ENCODE data around the gene PFN4.
"Not testable (repeated sequence)": the region's sequence is repeated elsewhere in the genome, so short reads cannot be mapped to it uniquely, and the experiment has no call there.

PFN4 gene

DNA sequence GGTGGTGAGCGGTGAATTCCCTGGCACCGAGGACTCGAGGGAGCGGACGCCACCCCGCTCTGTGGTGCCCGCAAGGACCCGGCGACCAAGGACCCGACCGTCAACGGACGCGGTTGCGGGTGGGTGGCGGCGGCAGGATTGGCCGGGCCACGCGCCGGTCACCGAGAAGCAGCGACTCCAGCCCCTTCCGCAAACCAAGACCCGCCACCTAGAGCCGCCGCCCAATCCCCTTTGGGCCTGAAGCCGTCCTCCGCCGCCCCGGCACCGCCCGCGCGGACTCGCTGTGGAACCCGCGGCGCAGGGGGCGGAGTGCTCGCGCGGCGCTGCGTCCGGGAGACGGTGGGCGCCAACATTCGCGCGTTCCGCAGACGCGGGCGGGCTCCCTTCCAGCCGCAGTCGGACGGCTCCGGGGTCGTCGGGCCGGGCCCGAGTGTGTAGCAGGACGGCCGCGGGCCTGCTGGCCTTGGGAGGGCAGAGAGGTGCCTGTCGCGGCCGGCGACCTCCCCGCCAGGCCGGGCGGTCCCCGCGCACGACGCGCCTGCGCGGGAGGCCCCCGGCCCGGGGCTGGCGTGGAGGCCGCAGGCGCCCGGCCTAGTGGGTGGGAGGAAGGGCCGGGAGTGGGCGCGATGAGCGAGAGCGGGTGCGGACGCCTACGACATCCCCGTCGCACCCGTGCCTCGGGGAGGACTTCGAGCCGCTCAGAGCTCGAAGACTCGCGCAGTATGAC is at the start of gene PFN4, which contains the start of gene FAM228B:
PFN4 (minus strand) TSS at position 140 of the 727 bp plus-strand sequence. CDS start 799 bp downstream, outside the sequence.
FAM228B (plus strand) TSS at position 275 of the 727 bp plus-strand sequence. CDS start 893 bp downstream, outside the sequence.
- peak; percentile 14 for DNase-seq (ENCODE audit: low read depth)

DNA sequence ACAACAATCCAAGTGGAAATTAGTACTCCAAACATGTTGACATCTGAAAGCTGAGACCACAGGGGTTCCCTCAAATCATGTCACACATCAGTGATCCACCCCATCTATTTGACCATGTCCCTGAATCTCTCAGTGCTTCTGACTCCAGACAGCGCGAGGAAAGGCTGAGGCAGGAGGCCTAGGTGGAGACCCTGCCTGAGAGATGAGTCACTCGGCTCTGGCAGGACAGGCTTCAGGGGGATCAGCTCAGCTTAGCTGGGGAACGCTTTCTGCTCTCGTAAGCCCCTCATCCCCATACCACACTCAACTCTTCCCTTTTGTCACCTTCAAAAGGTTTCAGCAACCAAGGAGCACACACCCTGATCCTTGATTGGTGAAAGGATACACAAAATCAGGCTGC is 45.9 kb upstream of the PFN4 start:
- DNase-seq (ENCODE audit: low read depth) = no peak

DNA sequence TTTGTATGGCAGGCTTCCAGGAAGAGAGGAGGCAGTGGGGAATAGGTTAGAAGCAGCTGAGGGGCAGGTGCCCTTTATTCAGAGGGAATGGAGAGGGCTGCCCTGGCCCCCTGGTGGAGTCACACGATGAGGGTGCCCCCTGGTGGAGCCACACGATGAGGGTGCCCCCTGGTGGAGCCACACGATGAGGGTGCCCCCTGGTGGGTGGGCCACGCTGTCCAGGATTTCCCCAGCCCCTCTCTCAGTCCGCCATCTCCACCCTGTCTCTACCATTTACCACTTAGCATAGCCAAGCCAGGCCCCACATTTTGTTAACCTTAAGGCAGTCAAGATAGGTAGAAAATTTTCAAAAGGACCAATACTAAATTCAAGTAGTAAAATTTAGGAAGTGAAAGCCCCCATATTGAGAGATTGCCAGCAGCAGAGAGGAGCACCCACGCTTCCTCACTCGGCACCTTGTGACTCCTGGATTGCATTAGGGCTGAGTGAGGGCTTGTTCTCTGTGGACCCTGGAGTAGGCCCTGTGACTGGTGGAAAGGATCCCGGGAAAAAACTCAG is 41.4 kb upstream of the PFN4 start:
- DNase-seq (ENCODE audit: low read depth) = peak; percentile 2

DNA sequence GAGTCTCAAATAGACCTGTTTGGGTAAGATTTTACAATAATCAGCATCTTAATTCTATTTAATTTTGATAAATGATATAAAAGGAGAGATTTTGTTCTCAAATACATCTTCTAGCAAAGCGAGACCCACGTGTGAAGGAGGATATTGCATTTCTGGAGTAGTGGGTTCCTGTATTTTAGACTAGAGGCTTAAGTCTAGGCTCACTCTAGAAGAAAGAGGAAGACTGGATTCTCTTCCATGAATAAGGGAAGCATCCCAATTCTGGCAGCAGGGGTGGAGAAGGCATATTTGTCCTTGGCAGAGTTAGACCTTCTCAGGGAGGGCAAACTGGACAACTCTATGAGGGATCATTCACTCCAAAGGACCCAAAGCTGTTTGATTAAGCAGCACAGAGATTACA is 40.5 kb upstream of the PFN4 start:
- no peak for DNase-seq (ENCODE audit: low read depth)

GRCh38 chr2:24163186-24163585 is 40.1 kb upstream of the PFN4 start:
- DNase-seq (ENCODE audit: low read depth) = no peak

GRCh38 chr2:24162494-24162893 is 39.4 kb upstream of the PFN4 start:
- DNase-seq (ENCODE audit: low read depth) = no peak

DNA sequence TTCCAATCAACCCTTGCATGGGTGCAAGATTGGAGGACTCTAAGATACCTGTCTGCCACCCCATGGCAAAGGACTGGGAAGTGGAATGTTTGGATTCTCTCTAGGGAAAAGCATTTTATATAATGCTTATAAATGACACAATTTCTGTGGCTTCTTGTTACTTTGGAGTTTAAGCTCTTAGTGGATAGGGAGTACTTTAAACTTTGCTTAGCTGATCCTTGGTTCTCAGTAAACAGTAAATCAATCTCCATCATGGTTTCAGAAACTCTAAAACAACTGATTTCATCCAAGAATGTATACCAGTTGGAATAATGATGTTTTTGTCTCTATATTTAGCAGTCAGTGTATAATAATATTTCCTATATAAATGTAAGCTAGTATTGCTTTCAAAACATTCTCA is 37.6 kb upstream of the PFN4 start:
- no peak for DNase-seq (ENCODE audit: low read depth)

DNA sequence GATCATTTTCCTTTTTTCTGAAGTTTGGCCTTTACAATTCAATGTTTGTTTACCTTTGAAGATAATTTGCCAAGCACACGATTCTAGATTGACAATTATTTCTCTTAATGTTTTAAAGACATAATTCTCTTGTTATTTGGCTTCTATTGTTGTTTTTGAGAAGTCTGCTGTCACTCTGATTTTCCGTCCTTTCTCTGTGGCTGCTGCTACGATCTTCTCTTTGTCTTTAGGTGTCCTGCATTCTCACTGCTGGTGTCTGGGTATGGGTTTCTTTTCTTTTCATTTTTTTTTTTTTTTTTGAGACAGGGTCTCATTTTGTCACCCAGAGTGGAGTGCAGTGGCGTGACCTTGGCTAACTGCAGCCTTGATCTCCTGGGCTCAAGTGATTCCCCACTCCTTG is 36.6 kb upstream of the PFN4 start:
- DNase-seq (ENCODE audit: low read depth) = no peak

DNA sequence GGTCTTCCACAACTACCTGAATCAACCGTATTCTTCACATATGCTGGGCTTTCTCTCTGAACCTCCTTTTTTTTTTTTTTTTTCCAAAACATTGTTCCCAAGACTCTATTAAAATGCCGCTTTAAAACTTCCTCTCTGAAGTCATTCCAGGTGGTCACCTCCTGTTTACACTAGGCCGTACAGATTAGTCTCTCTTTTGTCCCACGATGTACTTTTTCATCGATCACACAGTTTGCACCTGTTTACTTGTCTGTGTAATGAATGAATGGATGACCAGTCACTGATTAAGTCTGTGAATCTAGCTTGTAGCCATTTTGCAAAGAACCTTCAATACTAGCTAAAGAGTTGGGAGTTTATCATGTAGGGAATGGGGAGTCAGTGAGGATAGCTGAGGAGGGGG is 35.0 kb upstream of the PFN4 start:
- DNase-seq (ENCODE audit: low read depth) = no peak

DNA sequence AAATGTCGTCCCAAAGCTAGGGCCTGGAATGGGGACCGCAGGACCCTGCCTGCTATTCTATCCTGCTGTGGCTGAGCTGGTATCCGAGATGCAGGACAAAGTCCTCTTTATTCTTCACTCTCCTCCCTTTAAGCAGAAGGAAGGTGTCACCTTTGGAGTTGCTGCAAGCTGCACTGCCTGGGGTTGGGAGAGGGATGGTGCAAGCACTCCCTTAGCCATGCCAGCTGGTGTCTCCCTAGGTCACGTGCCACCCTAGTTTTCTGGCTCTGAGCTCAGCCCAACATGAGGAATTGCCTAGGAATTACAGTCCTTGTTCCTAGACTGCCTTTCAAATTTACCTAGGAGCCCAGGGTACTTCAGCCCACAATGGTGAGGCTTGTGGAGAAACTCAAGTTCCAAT is 30.3 kb upstream of the PFN4 start:
- no peak for DNase-seq (ENCODE audit: low read depth)

GRCh38 chr2:24152413-24153197 is 29.5 kb upstream of the PFN4 start:
- DNase-seq (ENCODE audit: low read depth) = no peak

DNA sequence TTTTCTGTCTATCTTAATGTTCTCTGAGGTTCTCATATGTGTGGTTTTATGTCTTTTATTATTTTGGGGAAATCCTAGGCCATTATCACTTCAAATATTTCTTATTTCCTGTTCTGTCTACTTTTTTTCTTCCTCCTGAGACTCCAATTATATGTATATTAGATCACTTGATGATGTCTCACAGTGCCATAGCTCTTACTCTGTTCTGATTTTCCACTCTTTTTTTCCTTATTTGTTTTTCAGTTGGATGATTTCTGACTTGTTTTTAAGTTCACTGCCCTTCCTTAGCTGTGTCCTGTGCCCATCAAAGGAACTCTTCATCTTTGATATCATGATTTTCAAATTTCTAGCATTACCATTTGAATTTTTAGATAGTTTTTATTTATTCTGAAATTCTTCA is 24.2 kb upstream of the PFN4 start:
- no peak for DNase-seq (ENCODE audit: low read depth)

- not testable (repeated sequence) for DNase-seq (ENCODE audit: low read depth)
Measured at GRCh38 chr2:24140305-24140704, 17.2 kb upstream of the PFN4 start.

DNA sequence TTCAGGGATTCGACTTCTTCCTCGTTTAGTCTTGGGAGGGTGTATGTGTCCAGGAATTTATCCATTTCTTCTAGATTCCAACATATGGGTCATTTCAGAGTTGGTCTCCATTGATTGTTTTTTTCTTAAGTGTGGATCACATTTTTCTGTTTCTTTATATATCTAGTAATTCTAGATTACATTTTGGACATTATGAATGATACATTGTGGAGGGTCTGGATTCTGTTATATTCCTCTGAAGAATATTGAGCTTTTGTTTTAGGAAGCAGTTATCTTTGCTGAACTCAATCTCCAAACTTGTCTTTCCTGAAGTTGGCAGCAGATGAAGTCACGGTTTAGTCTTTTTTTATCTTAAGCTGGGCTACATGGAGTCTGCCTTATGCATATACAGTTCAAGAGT is 9.4 kb upstream of the PFN4 start:
- DNase-seq (ENCODE audit: low read depth) = no peak

GRCh38 chr2:24125956-24126355 is 2.8 kb upstream of the PFN4 start:
- DNase-seq (ENCODE audit: low read depth) = no peak

GRCh38 chr2:24123922-24124580 is 917 bp upstream of the PFN4 start:
- no peak for DNase-seq (ENCODE audit: low read depth)

DNA sequence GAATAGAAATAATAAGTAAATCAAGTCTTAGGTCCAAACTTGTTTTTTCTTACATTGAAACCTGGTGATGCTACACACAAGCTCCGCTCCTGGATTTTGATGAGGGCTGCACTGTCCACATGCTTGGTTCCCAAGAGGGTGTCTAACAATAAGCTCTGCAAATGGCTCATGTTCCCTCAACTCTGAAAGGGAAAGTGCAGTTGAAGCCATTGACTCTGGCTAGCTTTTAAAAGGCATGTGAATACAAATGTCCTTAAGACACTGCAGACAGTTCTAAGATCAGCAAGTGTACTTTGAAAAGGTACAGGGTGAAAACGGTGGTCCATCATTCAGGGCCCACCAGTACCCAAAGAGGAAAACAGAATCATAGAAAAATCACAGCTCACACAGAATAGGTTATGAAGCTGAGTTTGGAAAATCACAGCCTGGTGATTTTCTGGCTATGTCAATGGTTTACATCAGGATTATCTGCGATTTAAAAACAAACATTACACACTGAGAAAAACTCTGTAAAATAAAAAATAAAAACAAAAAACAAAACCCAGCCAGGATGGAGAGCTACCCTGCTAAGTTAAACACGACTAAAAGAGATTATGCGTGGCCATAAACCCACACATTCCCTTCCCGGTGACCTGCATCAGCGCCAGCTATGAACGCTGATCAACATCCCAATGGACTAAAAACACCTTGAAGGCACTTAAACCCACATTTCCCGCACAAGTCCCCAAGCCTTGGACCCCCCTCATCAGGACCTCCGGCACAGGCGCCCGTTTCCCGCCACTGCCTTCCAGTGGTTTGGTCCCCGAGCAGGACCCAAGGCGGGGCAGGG is 554 bp downstream of the PFN4 start:
- no peak for DNase-seq (ENCODE audit: low read depth)

DNA sequence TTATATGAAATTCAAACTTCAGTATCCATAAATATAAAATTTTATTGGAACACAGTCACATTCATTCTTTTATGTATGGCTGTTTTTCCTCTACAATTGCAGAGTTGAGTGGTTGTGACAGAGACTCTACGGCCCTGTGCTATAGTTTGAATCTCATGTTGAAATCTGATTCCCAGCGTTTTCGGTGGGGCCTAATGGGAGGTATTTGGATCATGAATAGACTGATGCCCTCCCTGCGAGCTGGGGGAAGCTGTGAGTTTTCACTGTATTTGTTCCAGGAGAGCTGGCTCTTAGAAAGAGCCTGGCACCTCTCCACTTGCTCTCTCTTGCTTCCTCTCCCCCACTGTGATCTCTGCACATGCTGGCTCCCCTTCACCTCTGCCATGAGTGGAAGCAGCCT is 1.7 kb downstream of the PFN4 start:
- DNase-seq (ENCODE audit: low read depth) = no peak

DNA sequence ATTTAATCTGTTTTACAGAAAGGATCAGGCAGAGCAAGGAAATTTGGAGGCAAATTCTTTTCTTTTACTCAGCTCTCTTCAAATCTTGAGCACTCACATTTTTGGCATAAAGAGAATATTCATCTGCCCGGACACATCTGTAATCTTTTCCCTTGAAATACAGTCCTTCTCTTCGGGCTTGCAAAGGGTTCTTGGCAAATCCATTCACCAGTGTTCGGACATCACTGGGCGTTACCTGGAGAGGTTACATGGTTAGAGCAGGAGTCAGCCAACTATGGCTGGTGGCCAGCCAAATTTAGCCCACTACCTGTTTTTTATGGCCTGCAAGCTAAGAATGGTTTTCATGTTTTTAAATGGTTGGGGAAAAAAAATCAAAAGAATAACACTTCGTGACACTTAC is 2.1 kb downstream of the PFN4 start:
- DNase-seq (ENCODE audit: low read depth) = no peak

DNA sequence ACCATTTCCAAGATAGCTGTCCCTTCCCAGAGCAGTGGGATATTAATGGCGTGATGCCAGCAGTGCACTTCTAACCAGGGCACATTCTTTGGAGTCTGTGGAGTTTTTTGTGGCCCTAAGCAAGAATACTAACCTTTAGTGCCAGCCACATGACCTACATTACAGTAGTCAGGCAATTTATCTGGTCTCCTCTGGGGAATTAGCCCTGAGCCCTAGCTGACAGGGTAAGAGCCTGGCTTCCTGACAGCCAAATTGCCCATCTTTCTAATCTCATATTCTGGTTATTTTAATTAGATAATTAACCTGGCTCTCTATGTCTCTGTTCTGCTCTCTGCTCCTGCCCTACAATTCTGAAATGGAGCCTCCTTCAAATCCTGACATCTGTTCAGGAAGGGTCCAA is 5.2 kb downstream of the PFN4 start:
- DNase-seq (ENCODE audit: low read depth) = no peak

- DNase-seq (ENCODE audit: low read depth) = no peak
Measured at GRCh38 chr2:24115057-24115456, 8.1 kb downstream of the PFN4 start.

DNA sequence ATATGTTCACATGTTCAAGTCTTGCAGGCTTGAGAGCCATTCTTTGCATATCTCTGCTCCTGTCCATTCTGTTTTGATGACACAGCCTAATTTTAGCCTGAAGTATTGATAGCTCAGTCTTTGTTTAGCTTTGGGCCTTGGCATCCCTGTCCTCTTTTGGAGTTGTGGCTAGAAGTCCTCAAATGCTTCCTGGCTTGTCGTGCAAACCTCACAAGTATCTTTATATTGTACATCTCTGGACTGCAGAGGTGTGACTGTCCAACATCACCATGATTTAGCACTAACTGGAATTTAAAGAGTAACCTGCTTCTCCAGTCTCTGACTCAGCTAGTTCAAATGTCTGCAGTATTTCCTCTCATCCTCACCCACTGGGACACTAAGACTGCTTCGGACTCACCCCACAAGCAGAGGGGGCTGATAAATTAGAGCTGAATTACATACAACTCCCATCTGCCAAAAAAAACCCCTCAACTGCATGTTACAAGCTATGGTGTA is 11.7 kb downstream of the PFN4 start:
- no peak for DNase-seq (ENCODE audit: low read depth)

All from stimulated activated CD8-positive, alpha-beta memory T cell treated with anti-CD3 and anti-CD28 coated beads, Interleukin-15, amount 100 ng/mL, for 1 hour (primary cell).